GM23248 (cell line): ENCODE data around the gene PWWP2A.

ENCODE experiments used
- EZH2 ChIP-seq: fragments of 200-600 bp; sonication (generic); IDR thresholded peaks from 2 replicates; pipeline ENCODE4 v1.6.1; 2018; ENCODE audit warnings: antibody characterized with exemption, mild to moderate bottlenecking; ENCODE audit not compliant: insufficient read depth, poor library complexity, severe bottlenecking
- EZH2phosphoT487 ChIP-seq: fragments of 200-600 bp; sonication (generic); IDR thresholded peaks from 2 replicates; pipeline ENCODE4 v1.6.1; 2018; ENCODE audit warnings: antibody characterized with exemption, moderate library complexity, mild to moderate bottlenecking, low read depth; ENCODE audit not compliant: insufficient read depth

GRCh38 chr5:160092514-160092913, 26.7 kb downstream of the PWWP2A start:
- TF ChIP-seq EZH2 (no peak), EZH2phosphoT487 (no peak)
